ENCODE results near the gene SF1.

- TF ChIP-seq FOXJ3 (CRISPR knock-in tag; IDR thresholded peaks at IDR 0.05; ENCODE audit: borderline replicate concordance): no peak
- no peak for TF ChIP-seq CTCF (IDR thresholded peaks at IDR 0.05)
- no peak for TF ChIP-seq ZNF232 (CRISPR knock-in tag; IDR thresholded peaks at IDR 0.05)
- no peak for TF ChIP-seq ETV6 (CRISPR knock-in tag; IDR thresholded peaks at IDR 0.05)
- TF ChIP-seq, protein P1, sequence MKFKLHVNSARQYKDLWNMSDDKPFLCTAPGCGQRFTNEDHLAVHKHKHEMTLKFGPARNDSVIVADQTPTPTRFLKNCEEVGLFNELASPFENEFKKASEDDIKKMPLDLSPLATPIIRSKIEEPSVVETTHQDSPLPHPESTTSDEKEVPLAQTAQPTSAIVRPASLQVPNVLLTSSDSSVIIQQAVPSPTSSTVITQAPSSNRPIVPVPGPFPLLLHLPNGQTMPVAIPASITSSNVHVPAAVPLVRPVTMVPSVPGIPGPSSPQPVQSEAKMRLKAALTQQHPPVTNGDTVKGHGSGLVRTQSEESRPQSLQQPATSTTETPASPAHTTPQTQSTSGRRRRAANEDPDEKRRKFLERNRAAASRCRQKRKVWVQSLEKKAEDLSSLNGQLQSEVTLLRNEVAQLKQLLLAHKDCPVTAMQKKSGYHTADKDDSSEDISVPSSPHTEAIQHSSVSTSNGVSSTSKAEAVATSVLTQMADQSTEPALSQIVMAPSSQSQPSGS (CRISPR knock-in tag; IDR thresholded peaks at IDR 0.05; ENCODE audit: borderline replicate concordance, low read depth): no peak
- TF ChIP-seq, protein P2, sequence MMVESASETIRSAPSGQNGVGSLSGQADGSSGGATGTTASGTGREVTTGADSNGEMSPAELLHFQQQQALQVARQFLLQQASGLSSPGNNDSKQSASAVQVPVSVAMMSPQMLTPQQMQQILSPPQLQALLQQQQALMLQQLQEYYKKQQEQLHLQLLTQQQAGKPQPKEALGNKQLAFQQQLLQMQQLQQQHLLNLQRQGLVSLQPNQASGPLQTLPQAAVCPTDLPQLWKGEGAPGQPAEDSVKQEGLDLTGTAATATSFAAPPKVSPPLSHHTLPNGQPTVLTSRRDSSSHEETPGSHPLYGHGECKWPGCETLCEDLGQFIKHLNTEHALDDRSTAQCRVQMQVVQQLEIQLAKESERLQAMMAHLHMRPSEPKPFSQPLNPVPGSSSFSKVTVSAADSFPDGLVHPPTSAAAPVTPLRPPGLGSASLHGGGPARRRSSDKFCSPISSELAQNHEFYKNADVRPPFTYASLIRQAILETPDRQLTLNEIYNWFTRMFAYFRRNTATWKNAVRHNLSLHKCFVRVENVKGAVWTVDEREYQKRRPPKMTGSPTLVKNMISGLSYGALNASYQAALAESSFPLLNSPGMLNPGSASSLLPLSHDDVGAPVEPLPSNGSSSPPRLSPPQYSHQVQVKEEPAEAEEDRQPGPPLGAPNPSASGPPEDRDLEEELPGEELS (CRISPR knock-in tag; IDR thresholded peaks at IDR 0.05): no peak
- no peak for TF ChIP-seq SMAD3 (CRISPR knock-in tag; IDR thresholded peaks at IDR 0.05; ENCODE audit: borderline replicate concordance)
- no peak for TF ChIP-seq ATF1 (CRISPR knock-in tag; IDR thresholded peaks at IDR 0.05)
- TF ChIP-seq ZNF416 (CRISPR knock-in tag; IDR thresholded peaks at IDR 0.05): no peak
- TF ChIP-seq NFYB (CRISPR knock-in tag; conservative IDR thresholded peaks at IDR 0.05; ENCODE audit: low read depth): no peak
Measured at GRCh38 chr11:64734811-64735724, 43.3 kb downstream of the SF1 start.
